Right kidney (tissue), 9 donors: ENCODE data around the gene CBFA2T3.
"Not testable (repeated sequence)": the region's sequence is repeated elsewhere in the genome, so short reads cannot be mapped to it uniquely, and the experiment has no call there.

Source experiments
- DNase-seq: peaks from one replicate; pipeline ENCODE4 v3.0.0-alpha.2; 2016
- long read RNA-seq, 8 donors: transcript quantifications; one replicate each; lab custom pipeline, GENCODE V29; 2026

The CBFA2T3 gene
- long read RNA-seq, donor 1: 0 reads
- long read RNA-seq, donor 2: 0 reads
- long read RNA-seq, donor 3: 0 reads
- long read RNA-seq, donor 4: 0 reads
- long read RNA-seq, donor 5: 0 reads
- long read RNA-seq, donor 6, partial matches to known transcripts: 0 of 1 reads
- long read RNA-seq, donor 6, other reads (novel, unspliced or antisense): 0 of 1 reads
- long read RNA-seq, donor 7: 0 reads
- long read RNA-seq, donor 8, partial matches to known transcripts: 0 of 1 reads
- long read RNA-seq, donor 8, other reads (novel, unspliced or antisense): 0 of 1 reads

GRCh38 chr16:88977018-88977811 is at the start of gene CBFA2T3:
Gene CBFA2T3 (minus strand): TSS chr16:88977207. CDS start chr16:88976807, 400 bp downstream.
- DNase-seq: peak; percentile 53

DNA sequence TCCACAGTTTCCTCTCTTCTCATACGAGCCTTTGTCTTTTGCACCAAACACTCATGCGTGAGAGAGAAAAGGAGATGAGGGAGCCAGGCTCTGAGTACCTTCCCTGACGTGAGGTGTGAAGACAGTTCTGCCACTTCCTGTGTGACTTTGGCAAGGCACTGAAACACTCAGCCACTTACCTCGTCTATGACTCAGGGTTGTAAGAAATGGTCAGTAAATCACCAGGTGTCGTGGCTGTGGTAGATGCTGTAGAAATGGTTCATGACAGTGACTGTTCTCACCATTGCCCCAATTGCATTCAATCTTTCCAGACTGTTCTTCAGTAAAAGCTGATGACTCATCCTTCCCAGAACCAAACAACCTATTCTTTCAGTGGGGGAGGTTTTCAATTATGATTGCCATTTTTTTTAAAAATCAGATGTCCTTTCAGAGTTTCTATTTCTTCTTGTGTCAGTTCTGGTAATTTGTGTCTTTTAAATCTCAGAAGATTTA is 49.2 kb upstream of the CBFA2T3 start:
- no peak for DNase-seq

DNA sequence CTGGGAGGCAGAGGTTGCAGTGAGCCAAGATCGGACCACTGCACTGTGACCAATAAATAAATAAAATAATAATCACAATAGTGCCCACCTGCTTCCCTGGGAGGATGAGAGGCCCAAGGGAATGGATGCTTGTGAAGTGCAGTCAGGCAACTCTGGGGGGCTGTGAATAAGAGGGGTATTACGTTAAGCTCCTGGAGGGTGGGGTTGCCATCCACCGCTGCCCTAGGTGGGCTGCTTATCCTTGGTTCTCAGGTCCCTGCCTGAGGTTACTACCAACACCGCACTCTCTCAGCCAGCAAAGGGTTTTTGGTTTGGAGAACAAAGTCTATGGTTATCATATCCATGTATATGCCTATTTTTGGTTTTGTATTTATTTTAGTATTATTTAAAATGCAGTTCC is 48.6 kb upstream of the CBFA2T3 start:
- no peak for DNase-seq

- DNase-seq: no peak
Observed at GRCh38 chr16:89024546-89025060, 47.6 kb upstream of the CBFA2T3 start.

DNA sequence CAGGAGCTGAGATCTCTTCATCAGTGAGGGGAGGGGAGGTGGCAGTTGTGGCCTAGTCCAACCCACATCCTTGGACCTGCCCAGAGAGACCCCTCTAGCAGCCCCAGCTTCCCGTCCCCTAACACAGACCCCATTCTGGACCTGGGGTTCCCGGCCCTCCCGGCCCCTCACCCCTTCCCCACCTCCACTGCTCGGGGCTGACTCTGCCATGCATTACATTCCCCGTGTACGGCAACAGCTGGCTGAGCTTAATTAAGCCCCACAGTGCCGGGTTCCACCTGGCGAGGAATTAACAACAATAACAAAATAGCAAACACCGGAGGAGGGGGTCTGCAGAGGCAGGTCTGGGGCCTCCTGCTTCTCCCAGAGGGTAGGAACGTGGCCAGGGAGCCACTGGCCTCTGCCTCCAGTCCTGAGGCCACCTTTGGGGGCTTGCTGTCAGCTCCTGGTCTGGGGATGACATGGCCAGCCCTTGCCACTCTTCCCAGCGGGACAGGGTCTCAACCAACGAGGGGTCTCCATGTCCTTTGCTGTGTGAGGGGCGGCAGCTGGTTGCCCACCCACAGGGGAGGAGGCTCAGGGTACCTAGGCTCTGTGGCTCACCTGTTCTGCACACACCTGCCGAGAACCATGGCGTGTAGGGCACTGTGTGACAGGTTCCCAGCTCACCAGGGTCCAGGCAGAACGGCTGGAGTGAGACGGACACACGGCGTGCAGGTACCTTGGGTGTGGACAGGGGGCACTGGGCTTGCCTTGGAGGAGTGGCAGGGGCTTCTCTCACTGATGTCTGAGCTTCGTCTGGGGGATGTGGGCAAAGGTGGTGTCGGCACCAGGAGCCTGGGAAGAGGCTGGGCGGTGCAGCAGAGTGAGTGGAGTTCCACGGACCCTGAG is 46.9 kb upstream of the CBFA2T3 start:
- no peak for DNase-seq

GRCh38 chr16:89023151-89023551 is 46.1 kb upstream of the CBFA2T3 start:
- DNase-seq: no peak

GRCh38 chr16:89022051-89022836 is 45.2 kb upstream of the CBFA2T3 start:
- DNase-seq: no peak

DNA sequence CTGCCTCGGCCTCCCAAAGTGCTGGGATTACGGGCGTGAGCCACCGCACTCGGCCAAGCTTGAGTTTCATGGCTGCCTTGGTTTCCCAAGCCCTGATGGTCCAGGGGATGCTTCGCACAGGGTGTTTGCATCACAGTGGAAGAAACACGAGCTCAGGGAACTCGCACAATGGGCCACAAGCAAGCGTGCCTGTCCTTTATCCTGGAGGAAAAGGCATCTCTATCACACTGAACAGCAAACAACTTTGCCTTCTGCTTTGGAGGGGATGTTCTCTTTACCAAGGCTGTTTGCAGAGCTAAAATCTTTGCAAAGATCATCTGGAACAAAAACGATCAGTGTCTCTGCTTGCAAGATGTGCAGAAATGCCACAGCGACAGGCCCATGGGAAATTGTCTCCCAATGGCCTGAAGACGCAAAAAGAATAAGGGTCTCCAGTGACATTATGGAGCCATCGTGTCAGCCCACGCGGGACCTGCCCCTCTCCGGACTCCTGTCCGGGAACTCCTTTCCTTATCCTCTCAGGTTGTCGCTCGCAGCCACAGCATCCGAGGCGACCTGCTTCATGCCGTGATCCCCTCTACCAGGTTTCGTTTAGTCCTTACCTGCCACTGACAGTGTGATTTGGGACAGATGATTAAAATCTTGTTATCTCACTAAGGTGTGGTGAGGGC is 44.1 kb upstream of the CBFA2T3 start:
- no peak for DNase-seq

- no peak for DNase-seq
Observed at GRCh38 chr16:89020068-89020924, 43.3 kb upstream of the CBFA2T3 start.

DNA sequence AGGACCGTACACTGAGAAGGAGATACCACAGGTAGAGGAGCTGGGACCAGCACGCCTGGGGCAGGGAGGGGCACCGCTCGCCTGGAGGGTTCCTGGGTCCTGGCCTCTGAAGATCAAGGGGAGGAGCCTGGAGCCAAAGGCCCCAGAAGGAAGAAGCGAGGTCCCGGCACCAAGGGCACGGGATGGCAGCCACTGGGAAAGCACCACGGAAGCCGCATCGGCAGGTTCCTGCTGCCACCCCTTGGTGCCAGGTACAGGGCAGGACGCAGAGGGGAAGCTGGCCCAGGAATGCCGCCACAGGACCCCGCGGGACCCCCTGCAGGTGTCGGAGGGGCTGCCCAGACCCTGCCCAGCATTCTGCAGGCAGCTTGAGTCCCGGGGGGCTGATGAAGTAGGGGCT is 42.5 kb upstream of the CBFA2T3 start:
- no peak for DNase-seq

- DNase-seq: no peak
Observed at GRCh38 chr16:89018282-89019158, 41.5 kb upstream of the CBFA2T3 start.

DNA sequence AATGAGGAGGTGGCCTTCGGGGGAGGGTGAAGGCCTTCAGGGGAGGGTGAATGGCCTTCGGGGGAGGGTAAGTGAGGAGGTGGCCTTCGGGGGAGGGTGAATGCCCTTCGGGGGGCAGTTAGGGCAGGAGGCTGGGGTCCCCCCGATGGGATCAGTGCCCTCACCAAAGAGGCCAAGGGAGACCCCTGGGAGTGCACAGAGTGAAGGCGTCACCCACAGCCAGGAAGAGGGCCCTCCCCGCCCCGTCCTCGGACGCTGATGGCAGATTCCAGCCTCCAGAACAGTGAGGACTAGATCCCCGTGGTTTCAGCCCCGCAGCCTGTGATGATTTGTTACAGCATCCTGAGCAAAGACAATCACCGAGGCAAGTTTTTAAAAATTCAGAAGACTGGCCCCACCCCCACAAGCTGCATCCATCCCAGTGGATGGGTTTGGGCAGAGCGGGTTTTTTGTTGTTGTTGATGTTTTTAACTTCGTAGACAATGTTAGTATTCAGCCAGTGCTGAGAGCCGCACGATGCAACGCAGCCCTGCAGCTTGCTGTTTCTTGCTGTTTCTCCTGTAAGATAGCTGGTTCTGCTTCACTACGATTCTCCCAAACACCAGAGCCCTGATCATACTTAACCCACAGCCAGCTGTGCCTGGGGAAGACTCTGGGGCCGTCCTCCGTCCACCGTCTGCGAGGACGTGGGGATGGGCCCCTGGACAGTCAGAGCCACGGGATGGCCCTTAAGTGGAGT is 40.7 kb upstream of the CBFA2T3 start:
- no peak for DNase-seq

- DNase-seq: not testable (repeated sequence)
Observed at GRCh38 chr16:89016561-89016960, 39.6 kb upstream of the CBFA2T3 start.

DNA sequence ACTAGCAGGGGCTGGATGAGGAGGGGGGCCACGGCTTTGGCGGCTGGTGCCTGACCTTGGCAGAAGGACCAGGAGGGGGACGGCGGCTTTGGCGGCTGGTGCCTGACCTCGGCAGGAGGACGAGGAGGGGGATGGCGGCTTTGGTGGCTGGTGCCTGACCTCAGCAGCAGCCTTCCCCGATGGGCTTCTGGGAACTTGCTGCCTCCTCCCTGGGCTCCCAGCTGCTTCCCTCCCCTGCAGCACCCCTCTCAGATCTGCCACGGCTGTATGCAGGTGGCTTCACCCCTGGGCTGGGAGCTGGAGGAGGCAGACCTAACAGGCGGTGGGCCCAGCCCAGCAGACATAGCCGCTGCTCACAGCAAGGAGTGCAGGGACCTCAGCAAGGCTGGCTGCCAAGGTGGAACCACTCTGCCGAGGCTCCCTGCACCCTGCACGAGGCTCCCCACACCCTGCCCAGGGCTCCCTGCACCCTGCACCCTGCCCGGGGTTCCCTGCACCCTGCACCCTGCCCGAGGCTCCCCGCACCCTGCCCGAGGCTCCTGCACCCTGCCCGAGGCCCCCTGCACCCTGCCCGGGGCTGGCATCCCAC is 38.4 kb upstream of the CBFA2T3 start:
- no peak for DNase-seq

GRCh38 chr16:89014403-89015230 is 37.6 kb upstream of the CBFA2T3 start:
- no peak for DNase-seq

GRCh38 chr16:89013692-89014402 is 36.8 kb upstream of the CBFA2T3 start:
- no peak for DNase-seq
